GM12878 (cell line): Measurements from ENCODE around the gene RAB36. TPM values are rescaled to one million over a fixed set of nuclear protein-coding genes. Genes with fewer than 3 reads are reported as not detected.

Source experiments
- ATAC-seq: fragments of 200-7000 bp; cut with Tn5 transposase; 3 replicates; pipeline ENCODE4 v1.9.1; 2020; ENCODE audit warnings: mild to moderate bottlenecking, moderate library complexity
- BruUV-seq: library from RNA; stranded (reverse); fragments of 400-500 nt; replicated peaks from 2 replicates; lab custom pipeline; 2021; lab: Mats Ljungman, UMichigan
- CTCF ChIA-PET: fragments of 300-600 bp; sonication (Branson Sonifier 250); formaldehyde crosslinking; extraction: SDS; loops from one replicate; lab custom pipeline; 2021; ENCODE audit warnings: inconsistent platforms; lab: Yijun Ruan, JAX
- POLR2A ChIA-PET: fragments of 350-600 bp; formaldehyde crosslinking; extraction: SDS; loops from one replicate; lab custom pipeline; 2021; ENCODE audit warnings: inconsistent platforms; lab: Charles Lee
- RAD21 ChIA-PET: fragments of 300-600 bp; sonication (Branson Sonifier 250); formaldehyde crosslinking; loops from one replicate; lab custom pipeline; 2023; ENCODE audit warnings: antibody characterized with exemption; ENCODE audit not compliant: unreplicated experiment; lab: Charles Lee
- SMC1A ChIA-PET: fragments of 300-600 bp; sonication (Branson Sonifier 250); formaldehyde crosslinking; loops from one replicate; lab custom pipeline; 2023; ENCODE audit not compliant: unreplicated experiment, uncharacterized antibody; lab: Charles Lee
- DNase-seq: peaks from one replicate; pipeline ENCODE4 v3.0.0-alpha.2; 2011; ENCODE audit warnings: low read depth, low spot score
- FAIRE-seq: peaks from 3 replicates; lab custom pipeline; 2011; peaks lifted over from hg19 to GRCh38; lab: Jason Lieb, UNC
- H2AFZ ChIP-seq: 2 replicates; pipeline ENCODE4 v1.6.0; 2011; ENCODE audit warnings: low read depth, low read length, control low read depth; ENCODE audit not compliant: control insufficient read depth
- H3K27ac ChIP-seq: 2 replicates; pipeline ENCODE4 v1.5.1; 2011; ENCODE audit warnings: control low read depth; ENCODE audit not compliant: control insufficient read depth, insufficient read depth
- H3K27me3 ChIP-seq, 2 experiments: replicated peaks in 1 of 2; 2 replicates each; pipeline versions ENCODE4 v1.6.0 to v1.6.1; 2011; ENCODE audit warnings: low read length in 1 of 2; ENCODE audit not compliant: control insufficient read depth in 2 of 2, insufficient read depth in 2 of 2
- H3K36me3 ChIP-seq, 2 experiments: 2 replicates each; pipeline ENCODE4 v1.5.1; 2011; ENCODE audit warnings: low read length in 1 of 2; ENCODE audit not compliant: control insufficient read depth in 2 of 2, insufficient read depth in 2 of 2
- H3K4me1 ChIP-seq: 2 replicates; pipeline ENCODE4 v1.6.1; 2011; ENCODE audit warnings: mild to moderate bottlenecking, low read length, moderate library complexity, mixed read lengths; ENCODE audit not compliant: control insufficient read depth, insufficient read depth
- H3K4me2 ChIP-seq: 2 replicates; pipeline ENCODE4 v1.6.0; 2011; ENCODE audit warnings: control low read depth; ENCODE audit not compliant: control insufficient read depth, insufficient read depth
- H3K4me3 ChIP-seq: fragments of 200-600 bp; sonication (generic); 2 replicates; pipeline ENCODE4 v1.5.1; 2016
- H3K79me2 ChIP-seq: 2 replicates; pipeline ENCODE4 v1.6.0; 2011; ENCODE audit warnings: low read length; ENCODE audit not compliant: control insufficient read depth, insufficient read depth
- H3K9ac ChIP-seq: 2 replicates; pipeline ENCODE4 v1.8.0; 2011; ENCODE audit warnings: low read length, control low read depth, mixed read lengths; ENCODE audit not compliant: control insufficient read depth, insufficient read depth
- H3K9me3 ChIP-seq: replicated peaks from 3 replicates; pipeline ENCODE4 v1.5.1; 2011; ENCODE audit warnings: mild to moderate bottlenecking, low read length; ENCODE audit not compliant: control insufficient read depth, insufficient read depth
- H4K20me1 ChIP-seq: 2 replicates; pipeline ENCODE4 v1.6.0; 2011; ENCODE audit not compliant: control insufficient read depth, insufficient read depth
- CHD1 ChIP-seq: IDR thresholded peaks from 2 replicates; pipeline ENCODE4 v1.6.1; 2012; ENCODE audit warnings: low read depth, low read length, improper control_type of control experiment
- CREB1 ChIP-seq: IDR thresholded peaks from 2 replicates; pipeline ENCODE4 v1.6.1; 2012; ENCODE audit warnings: low read depth, mild to moderate bottlenecking, inconsistent platforms
- EGR1 ChIP-seq, 2 experiments: IDR thresholded peaks; 1 replicate in 1 of 2; 2 replicates in 1 of 2; pipeline ENCODE4 v1.6.1; 2011 to 2012; ENCODE audit warnings: low read depth in 2 of 2, low read length in 2 of 2, borderline replicate concordance in 1 of 2, mild to moderate bottlenecking in 1 of 2, moderate library complexity in 1 of 2
- KAT2A ChIP-seq: conservative IDR thresholded peaks from 2 replicates; pipeline ENCODE4 v1.6.1; 2011; ENCODE audit warnings: low read depth, low read length; ENCODE audit not compliant: control insufficient read depth
- MYC ChIP-seq: IDR thresholded peaks from 2 replicates; pipeline ENCODE4 v1.6.1; 2011; ENCODE audit warnings: mild to moderate bottlenecking, low read length, moderate library complexity, inconsistent platforms; ENCODE audit not compliant: insufficient read depth, insufficient replicate concordance, insufficient read length, severe bottlenecking
- NR2C2 ChIP-seq: IDR thresholded peaks from 2 replicates; pipeline ENCODE4 v1.6.1; 2011; ENCODE audit warnings: borderline replicate concordance, low read depth; ENCODE audit not compliant: control insufficient read depth, insufficient read length
- SIN3A ChIP-seq: IDR thresholded peaks from 2 replicates; pipeline ENCODE4 v1.6.1; 2012; ENCODE audit warnings: low read depth, low read length, improper control_type of control experiment
- SP1 ChIP-seq: IDR thresholded peaks from one replicate; pipeline ENCODE4 v1.6.1; 2011; ENCODE audit warnings: low read depth, low read length
- ZNF622 ChIP-seq: fragments of 450-650 bp; IDR thresholded peaks from 2 replicates; pipeline ENCODE4 v1.6.1; 2017; ENCODE audit warnings: mild to moderate bottlenecking, inconsistent platforms
- WGBS: methylation state at CpG from one replicate; pipeline ENCODE4 v1.1.6; 2016; ENCODE audit warnings: low lambda C conversion rate; ENCODE audit not compliant: insufficient replicate concordance, insufficient coverage; ENCODE audit errors: missing lambda C conversion rate; 5-methylcytosine and 5-hydroxymethylcytosine counted together
- in situ Hi-C: fragments of 300-500 bp; cut with MboI; formaldehyde crosslinking; loops from 9 replicates; pipeline ENCODE4 v1.14.3; 2018; ENCODE audit warnings: mixed read lengths
- intact Hi-C: fragments of 100-400 bp; cut with micrococcal nuclease; formaldehyde crosslinking; loops from one replicate; pipeline ENCODE4 v1.14.2; 2022; ENCODE audit not compliant: unreplicated experiment
- polyA plus RNA-seq, 11 experiments: library from polyadenylated mRNA; depleted of rRNA in 4 of 11; unstranded in 6 of 11; stranded (reverse) in 5 of 11; fragments of >200 nt; fragmentation: Nextera tagmentation in 4 of 11; fragmentation: Illumina TruSeq in 1 of 11; extraction: Ambion mirVana in 4 of 11; extraction: Trizol in 1 of 11; gene quantifications; 1 replicate in 1 of 11; 2 replicates in 10 of 11; pipeline versions ENCODE4 v1.2.1 to v1.2.3, GENCODE V29; 2011 to 2016; ENCODE audit warnings: inconsistent platforms in 2 of 11, missing spikeins in 2 of 11, low read depth in 1 of 11
- total RNA-seq, 4 experiments: library from RNA; depleted of rRNA in 3 of 4; stranded (reverse); fragments of >200 nt in 3 of 4; fragmentation: Illumina TruSeq in 1 of 4; extraction: Trizol in 1 of 4; gene quantifications; 2 replicates each; pipeline versions ENCODE4 v1.2.1 to v1.2.3, GENCODE V29; 2013 to 2021
- TF ChIP-seq, protein P1 (sequence below): fragments of 450-650 bp; formaldehyde crosslinking; IDR thresholded peaks from 2 replicates; pipeline ENCODE4 v1.4.0; 2020; ENCODE audit warnings: mild to moderate bottlenecking, moderate library complexity
- TF ChIP-seq, protein P2 (sequence below): fragments of 450-650 bp; IDR thresholded peaks from 2 replicates; pipeline ENCODE4 v1.6.1; 2018; ENCODE audit warnings: borderline replicate concordance, mild to moderate bottlenecking; ENCODE audit not compliant: partially characterized antibody

The RAB36 gene
- total and polyA plus RNA-seq, 10 of the 15 experiments (the other 5 are each of a cell fraction or from before 2014, with no cell fraction given) = 0.31 to 2.7 (median 1.1) TPM

DNA sequence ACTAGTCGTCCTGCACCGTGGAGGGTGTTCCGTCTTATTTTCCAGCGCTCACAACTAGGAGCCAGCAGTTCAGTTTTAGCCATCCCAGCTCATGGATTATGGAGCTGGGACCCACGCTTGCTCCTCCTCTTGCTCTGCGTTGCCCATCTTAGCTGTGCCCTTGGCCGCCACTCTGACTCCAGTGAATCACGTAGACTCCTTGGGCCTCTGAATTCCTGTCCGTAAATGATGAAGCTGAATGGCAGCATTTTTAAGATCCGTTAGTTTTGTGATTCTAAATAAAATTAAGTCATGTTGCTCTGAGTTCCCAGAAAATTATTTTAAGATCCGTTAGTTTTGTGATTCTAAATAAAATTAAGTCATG is 58.8 kb downstream of the RAB36 start (continued):
- TF ChIP-seq, protein P1, sequence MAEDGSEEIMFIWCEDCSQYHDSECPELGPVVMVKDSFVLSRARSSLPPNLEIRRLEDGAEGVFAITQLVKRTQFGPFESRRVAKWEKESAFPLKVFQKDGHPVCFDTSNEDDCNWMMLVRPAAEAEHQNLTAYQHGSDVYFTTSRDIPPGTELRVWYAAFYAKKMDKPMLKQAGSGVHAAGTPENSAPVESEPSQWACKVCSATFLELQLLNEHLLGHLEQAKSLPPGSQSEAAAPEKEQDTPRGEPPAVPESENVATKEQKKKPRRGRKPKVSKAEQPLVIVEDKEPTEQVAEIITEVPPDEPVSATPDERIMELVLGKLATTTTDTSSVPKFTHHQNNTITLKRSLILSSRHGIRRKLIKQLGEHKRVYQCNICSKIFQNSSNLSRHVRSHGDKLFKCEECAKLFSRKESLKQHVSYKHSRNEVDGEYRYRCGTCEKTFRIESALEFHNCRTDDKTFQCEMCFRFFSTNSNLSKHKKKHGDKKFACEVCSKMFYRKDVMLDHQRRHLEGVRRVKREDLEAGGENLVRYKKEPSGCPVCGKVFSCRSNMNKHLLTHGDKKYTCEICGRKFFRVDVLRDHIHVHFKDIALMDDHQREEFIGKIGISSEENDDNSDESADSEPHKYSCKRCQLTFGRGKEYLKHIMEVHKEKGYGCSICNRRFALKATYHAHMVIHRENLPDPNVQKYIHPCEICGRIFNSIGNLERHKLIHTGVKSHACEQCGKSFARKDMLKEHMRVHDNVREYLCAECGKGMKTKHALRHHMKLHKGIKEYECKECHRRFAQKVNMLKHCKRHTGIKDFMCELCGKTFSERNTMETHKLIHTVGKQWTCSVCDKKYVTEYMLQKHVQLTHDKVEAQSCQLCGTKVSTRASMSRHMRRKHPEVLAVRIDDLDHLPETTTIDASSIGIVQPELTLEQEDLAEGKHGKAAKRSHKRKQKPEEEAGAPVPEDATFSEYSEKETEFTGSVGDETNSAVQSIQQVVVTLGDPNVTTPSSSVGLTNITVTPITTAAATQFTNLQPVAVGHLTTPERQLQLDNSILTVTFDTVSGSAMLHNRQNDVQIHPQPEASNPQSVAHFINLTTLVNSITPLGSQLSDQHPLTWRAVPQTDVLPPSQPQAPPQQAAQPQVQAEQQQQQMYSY (CRISPR knock-in tag) = no peak
- TF ChIP-seq SP1 = no peak
- no peak for TF ChIP-seq ZNF622
- no peak for TF ChIP-seq EGR1 (IDR thresholded peaks at IDR 0.05; ENCODE audit: borderline replicate concordance in 1 of 2, low read depth in 2 of 2, low read length in 2 of 2)
- no peak for TF ChIP-seq CHD1
- TF ChIP-seq MYC = no peak

DNA sequence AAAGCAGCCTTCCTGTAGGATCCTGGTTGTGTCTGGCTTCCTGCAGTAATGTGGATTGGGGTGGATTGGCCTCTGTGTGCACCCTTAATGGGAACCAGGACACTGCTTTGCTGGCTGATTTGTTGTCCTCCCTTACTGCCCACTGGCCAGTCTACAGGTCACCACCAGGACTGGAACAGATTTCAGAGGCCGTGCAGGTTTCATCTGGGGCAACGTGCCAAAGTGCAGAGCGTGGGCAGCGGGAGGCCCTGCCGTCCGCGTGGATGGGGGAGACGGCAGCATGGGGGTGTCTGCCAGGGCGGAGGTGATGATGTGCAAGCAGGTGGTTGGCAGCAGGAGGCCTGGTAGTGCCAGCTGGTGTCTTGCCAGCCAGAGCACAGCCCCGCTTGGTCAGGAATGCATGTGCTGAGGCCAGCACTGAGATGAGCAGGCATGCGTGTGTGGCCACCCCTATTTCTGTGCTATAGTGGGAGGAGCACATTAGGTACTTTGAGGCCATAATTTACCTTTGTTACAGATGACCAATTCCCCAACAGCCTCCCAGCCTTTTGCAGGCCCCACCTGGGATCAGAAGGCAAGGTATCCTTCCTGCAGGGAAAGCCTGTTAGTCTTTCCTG is 59.4 kb downstream of the RAB36 start:
- FAIRE-seq = no peak
- Histone ChIP-seq H3K4me3 (no peak overlapping the region), H3K27me3 (no peaks in the 10 kb centered on the region), H3K9me3 (no peaks in the 10 kb centered on the region), H3K9ac (no peak overlapping the region), H3K4me2 (no peak overlapping the region), H3K27ac (no peak overlapping the region), H3K79me2 (no peaks in the 10 kb centered on the region; the same call in none of the 2 replicates), H2AFZ (no peak overlapping the region), H3K36me3 (peaks cover 3 to 12% of the 10 kb centered on the region in 2 experiments; a peak in 3 of 4 replicates), H4K20me1 (peaks cover 3% of the 10 kb centered on the region; the same call in 1 of the 2 replicates), H3K4me1 (peaks cover 4% of the 10 kb centered on the region)
- TF ChIP-seq CREB1 = no peak
- TF ChIP-seq SIN3A = no peak
- no peak for TF ChIP-seq KAT2A
- no peak for TF ChIP-seq NR2C2
- TF ChIP-seq, protein P2, sequence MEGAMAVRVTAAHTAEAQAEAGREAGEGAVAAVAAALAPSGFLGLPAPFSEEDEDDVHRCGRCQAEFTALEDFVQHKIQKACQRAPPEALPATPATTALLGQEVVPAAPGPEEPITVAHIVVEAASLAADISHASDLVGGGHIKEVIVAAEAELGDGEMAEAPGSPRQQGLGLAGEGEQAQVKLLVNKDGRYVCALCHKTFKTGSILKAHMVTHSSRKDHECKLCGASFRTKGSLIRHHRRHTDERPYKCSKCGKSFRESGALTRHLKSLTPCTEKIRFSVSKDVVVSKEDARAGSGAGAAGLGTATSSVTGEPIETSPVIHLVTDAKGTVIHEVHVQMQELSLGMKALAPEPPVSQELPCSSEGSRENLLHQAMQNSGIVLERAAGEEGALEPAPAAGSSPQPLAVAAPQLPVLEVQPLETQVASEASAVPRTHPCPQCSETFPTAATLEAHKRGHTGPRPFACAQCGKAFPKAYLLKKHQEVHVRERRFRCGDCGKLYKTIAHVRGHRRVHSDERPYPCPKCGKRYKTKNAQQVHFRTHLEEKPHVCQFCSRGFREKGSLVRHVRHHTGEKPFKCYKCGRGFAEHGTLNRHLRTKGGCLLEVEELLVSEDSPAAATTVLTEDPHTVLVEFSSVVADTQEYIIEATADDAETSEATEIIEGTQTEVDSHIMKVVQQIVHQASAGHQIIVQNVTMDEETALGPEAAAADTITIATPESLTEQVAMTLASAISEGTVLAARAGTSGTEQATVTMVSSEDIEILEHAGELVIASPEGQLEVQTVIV = no peak
- ChIA-PET RAD21 (no interaction called here), SMC1A (interaction anchor here (0.8 kb wide), 1 partner anchor 17 kb away, joined by 5 read pairs; no protein-coding TSS in a partner anchor), CTCF (no interaction called here), POLR2A (no interaction called here)
- BruUV-seq = no TSS peak
- intact Hi-C loops (no loop called here), in situ Hi-C loops (no loop called here)
- WGBS = 88% methylated on average over 11 of the region's 11 CpGs
- no peak for DNase-seq
- no peak for ATAC-seq
